ENCODE results near the gene BCR.

BCR gene

GRCh38 chr22:23177197-23177596, 3.1 kb upstream of the BCR start:
- no peak for DNase-seq (ENCODE audit: low read depth)

GRCh38 chr22:23178512-23179254, 1.6 kb upstream of the BCR start:
- DNase-seq (ENCODE audit: low read depth) = no peak

GRCh38 chr22:23179381-23180299, 669 bp upstream of the BCR start:
- no peak for DNase-seq (ENCODE audit: low read depth)

- no peak for DNase-seq (ENCODE audit: low read depth)
These were observed 798 bp downstream of the BCR start for GRCh38 chr22:23180893-23181720.

- no peak for DNase-seq (ENCODE audit: low read depth)
These were observed 1.5 kb downstream of the BCR start for GRCh38 chr22:23181721-23182308.

DNA sequence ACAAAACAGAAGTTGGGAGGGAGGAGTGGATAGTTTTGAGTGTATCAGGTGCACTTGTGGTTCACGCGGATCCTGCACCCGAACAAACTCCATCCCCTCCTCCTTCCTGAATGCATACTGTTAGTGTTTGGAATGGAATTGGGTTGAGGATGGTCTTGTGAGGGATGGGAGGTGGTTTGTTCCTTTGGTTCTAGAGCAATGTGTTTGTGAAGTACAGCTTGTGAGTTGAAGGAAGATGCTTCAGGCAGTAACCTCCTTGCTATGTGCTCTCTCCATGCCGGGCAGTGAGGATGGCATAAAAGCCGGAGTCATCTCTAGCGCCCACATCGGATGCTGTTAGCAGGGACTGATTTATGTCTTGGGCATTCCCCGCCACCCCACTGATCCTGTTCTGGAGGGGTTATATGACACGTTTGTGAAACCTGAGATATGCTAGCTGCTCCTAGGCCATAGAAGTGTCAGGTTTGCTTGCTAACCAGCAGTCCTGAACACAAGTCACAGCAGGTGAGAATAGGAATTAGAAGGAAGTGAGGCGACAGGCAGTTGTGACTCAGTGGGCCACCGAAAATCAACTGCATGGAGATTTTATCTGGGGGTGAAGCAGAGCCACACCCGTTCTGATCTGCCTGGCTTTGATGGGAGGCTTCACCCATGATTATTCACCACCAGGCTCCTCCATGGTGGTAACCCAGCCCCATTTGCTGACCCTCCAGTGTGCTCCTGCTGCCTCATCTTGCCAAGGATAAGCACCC, 2.2 kb downstream of the BCR start:
- no peak for DNase-seq (ENCODE audit: low read depth)

GRCh38 chr22:23183061-23183698, 2.9 kb downstream of the BCR start:
- no peak for DNase-seq (ENCODE audit: low read depth)

GRCh38 chr22:23184100-23184763, 3.9 kb downstream of the BCR start:
- no peak for DNase-seq (ENCODE audit: low read depth)

- no peak for DNase-seq (ENCODE audit: low read depth)
These were observed 4.4 kb downstream of the BCR start for GRCh38 chr22:23184764-23185113.

- no peak for DNase-seq (ENCODE audit: low read depth)
These were observed 6.9 kb downstream of the BCR start for GRCh38 chr22:23187211-23187610.

DNA sequence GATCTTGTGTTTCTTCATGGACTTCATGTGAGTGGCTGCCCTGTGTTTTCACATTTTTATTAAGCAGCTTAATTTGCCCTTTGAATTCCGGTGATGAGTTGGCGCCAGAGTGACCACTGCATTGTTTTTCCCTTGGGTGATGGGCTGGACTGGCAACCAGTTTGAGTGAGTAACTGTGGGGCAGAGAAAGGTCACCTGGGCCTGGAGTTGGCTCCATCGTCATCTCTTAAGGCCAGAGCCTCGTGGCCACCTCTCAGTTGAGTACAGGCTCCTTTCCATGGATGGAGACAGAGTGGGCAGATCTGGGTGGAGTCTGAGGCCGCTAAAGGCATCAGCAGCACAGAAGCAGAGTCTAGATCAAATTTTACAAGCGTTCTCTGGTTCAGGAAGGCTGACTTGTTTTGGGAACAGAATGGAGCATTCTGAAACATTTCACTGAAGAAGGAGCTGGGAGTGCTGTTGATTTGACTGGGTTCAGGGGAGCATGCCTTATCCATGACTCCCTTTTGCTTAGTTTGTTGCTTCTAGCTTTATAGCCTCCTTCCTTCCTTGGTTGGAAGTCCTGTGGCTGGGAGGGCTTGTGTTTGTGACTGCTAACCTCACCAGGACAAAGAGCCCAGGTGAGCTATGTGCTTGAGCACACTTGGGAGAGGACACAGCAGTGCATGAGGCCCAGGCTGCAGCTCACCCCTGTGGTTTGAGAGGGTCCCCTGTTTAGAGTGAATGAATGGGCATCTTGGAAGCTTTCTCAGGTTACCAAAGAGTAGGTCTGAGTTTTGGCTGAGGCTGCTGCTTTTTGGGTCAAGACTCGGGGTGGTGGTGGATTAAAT, 7.8 kb downstream of the BCR start:
- no peak for DNase-seq (ENCODE audit: low read depth)

DNA sequence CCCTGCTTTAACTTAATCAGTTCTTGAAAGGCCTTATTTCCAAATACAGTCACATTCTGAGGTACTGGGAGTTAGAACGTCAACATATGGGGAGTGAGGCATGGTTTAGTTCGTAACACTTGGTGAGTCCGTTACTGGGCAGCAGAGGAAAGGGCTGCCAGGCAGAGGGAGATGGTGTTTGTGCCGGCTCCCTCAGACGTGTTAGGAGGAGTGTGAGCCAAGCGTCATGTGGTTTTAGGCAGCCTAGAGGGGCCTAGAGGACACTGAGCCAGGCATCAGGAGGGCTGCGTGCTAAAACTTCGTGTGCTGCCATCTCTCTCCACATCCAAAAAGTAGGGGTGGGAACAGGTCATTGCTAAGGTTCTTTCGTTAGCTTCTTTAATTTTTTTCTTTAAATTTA, 10.2 kb downstream of the BCR start:
- no peak for DNase-seq (ENCODE audit: low read depth)

DNA sequence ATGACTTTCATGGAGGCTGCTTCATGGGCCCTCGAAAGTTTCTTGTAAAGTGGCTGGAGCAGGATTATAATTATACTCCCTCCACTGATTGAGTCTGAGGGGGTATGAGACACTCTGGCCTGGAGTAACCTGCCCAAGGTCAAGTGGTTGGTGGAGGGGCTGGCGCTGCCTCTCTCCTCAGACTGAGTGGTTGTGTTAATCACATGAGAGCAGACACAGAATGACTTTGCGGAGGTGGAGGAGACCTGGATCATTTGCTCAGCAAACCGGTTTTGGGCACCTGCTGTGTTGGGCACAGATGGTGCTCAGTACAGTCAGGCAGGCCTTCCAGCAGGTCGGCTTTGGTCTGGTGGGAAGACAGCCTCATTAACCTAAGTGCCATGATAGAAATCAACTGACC, 11.8 kb downstream of the BCR start:
- DNase-seq (ENCODE audit: low read depth) = no peak

GRCh38 chr22:23192558-23192957, 12.2 kb downstream of the BCR start:
- no peak for DNase-seq (ENCODE audit: low read depth)

DNA sequence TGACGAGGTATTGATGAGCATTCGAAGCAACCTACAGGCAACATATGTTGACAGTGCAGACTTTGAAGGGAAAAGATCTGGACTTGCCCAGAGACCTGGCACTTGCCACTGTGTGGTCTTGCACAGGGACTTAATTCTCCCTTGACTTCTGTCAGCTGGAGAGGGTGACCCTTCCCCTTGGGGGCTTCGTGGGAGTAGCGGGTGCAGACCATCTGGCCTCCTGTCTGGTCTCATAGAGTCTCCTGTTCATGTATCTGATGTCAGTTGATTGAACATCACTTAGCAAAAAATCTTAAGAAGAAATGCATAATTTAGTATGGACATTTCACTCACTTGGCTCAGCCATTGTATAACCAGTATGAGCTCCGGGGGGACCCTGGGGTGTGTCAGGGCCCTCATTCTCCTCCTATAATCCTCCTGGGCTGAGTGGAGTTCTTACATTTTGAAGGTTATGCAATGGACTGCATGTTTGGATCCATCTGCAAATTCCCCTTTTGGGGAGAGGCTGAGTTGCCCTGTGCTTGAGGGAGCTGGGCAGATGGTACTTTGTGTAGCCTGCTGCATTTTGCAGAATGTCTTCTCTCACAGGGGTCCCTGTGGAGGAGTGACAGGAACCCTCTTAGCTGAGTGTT, 13.0 kb downstream of the BCR start:
- DNase-seq (ENCODE audit: low read depth) = no peak

DNA sequence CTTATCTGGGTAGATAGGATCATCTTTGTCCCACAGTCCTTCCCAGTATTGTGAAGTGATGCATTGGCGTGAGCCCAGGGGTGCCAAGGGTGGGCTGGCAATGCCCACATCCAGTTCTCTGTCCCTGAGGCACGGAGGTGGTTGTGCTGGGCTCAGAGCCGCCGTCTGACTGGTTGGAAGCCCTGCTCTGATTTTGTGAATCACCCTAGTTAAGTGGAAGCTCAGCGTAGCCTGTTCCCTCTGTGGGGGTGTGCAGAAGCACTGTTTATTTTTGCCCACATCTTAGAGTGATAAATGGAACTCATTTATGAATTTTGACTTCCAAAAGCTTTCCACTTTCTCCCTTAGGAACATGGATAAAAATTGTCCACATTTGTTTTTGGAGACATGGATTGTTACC, 13.6 kb downstream of the BCR start:
- no peak for DNase-seq (ENCODE audit: low read depth)

DNA sequence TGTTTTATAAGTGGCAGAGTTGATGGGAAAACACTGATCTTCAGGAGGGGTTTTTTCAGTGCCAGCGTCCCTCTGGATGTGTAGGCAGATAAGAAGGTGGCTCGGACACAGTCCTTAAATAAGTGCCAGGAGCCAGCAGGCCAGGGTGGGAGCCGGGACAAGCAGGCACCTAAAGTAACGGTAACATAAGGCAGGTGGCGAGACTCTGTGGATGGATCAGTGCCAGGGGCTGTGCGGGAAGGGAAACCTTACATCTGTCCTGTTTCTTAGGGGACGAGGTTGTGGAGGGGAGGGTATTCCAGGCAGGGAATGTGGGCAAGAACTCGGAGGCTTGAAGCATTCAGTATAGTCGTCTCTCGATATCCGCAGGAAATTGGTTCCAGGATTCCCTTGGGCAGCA, 15.9 kb downstream of the BCR start:
- no peak for DNase-seq (ENCODE audit: low read depth)

DNA sequence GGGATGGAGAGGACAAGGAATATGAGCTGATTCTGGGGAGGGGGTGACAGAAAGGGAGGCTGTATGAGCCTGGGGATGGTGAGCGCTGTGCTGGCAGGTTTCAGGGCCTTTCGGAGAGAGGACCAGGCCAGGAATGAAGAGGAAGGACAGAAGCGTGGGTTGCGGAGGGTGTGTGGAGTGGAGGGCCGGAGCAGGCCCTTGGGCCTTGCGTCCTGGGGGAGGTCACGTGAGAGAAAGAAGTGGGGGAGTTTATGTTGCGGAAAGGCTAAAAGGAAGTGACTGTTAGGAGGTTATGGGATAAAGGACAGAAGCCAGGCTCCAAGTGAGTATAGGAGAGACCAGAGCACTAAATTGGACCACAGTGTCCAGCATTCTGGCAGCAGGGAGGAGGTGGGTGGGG, 17.5 kb downstream of the BCR start:
- no peak for DNase-seq (ENCODE audit: low read depth)

DNA sequence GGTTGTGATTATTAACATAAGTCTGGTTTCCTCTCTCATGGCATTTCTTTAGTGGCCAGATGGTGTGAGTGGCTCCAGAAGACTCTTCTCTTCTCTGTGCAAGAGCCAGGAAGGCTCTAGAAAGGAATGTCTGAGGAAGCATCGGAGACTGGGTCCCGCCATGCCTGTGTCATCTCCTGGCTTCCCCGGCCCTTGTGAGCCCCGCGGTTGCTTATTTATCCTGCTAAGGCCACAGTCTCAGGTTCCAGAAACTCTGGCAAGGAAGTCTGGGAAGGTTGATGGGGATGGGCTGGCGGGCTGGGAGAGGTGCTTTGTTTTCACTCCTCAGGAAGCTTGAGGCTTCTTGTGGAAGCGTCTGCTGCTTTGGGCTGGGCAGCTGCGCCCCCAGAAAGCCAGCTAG, 18.9 kb downstream of the BCR start:
- no peak for DNase-seq (ENCODE audit: low read depth)
